ENCODE data around the gene TTC17.

TTC17 gene

DNA sequence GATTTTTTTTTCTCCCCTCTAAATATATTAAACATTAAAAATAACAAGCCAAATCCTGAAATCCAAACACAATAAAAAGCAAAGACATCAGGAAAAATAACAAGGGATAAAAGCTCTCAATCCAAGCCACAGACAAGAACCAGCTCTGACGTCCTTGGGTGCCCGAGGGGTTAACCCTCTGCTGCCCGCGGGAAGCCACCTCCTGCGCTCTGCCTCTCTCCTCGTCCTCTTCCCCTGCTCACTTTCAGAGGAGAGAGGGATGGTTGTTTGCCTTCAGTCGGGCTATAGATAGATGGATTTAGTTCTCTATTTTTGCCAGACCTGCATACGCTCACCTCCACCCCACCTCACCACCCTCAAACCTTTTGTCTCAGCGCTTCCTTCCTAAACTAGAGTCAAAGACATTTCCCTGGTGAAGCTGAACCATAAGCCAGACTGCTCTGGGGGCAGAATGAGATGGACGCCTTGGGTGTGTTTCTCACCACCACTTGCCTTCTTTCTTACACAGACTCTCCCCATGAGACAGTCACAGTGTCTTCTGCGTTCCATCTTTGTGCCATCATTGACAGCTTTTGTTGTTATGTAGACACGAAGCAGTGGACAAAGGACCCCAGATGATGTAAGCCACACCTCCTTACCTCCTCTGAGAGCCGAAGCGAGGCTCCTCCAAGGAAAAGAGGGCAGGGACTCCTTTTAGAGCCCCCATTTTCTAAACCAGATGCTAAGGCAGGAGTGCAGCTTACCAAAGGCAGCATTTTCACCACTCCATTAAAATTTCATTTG, 179.3 kb downstream of the TTC17 start:
- no peak for DNase-seq (ENCODE audit: low spot score)

DNA sequence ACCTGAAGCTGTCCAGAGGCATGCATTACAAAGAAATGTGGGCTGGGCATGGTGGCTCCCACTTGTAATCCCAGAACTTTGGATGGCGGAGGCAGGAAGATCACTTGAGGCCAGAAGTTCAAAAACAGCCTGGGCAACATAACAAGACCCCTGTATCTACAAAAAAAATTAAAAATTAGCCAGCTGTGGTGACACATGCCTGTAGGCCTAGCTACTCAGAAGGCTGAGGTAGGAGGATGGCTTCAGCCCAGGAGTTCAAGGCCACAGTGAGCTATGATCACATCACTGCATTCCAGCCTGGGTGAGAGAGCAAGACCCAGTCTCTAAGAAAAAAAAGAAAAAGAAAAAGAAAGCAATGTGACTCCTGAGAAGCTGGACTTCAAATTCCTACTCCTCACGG, 183.3 kb downstream of the TTC17 start:
- DNase-seq (ENCODE audit: low spot score), result no peak

- DNase-seq (ENCODE audit: low spot score), result no peak
These were observed 184.3 kb downstream of the TTC17 start for GRCh38 chr11:43542750-43543712.

Data from CD4-positive, alpha-beta T cell treated with Interleukin-2 at 100 ng/mL for 4 hours (primary cell).